ENCODE data around the gene CNIH4. TPM values are rescaled to one million over a fixed set of nuclear protein-coding genes. Genes with fewer than 3 reads are reported as not detected.
"Not testable (repeated sequence)": the region's sequence is repeated elsewhere in the genome, so short reads cannot be mapped to it uniquely, and the experiment has no call there.

Gene CNIH4
- total and polyA plus RNA-seq, 2 of the 4 experiments (the other 2 are of a cell fraction), result 29.7 to 73.1 TPM

GRCh38 chr1:224340453-224341384 lies 16.0 kb upstream of the CNIH4 start:
- peaks cover 15% of the 10 kb centered on the region for H3K9me3 ChIP-seq (ENCODE audit: control insufficient read depth, insufficient read depth, low read length)
- WGBS, 2 experiments (ENCODE audit: extremely low coverage in 2 of 2, insufficient read length in 1 of 2), result no CpG with 5 or more reads among the region's 36 CpGs
- H3K18ac ChIP-seq (ENCODE audit: low read depth, low read length); H4K20me1 ChIP-seq (ENCODE audit: insufficient read depth, low read length); H3K23ac ChIP-seq (ENCODE audit: low read depth, low read length); intact Hi-C loops (cut with micrococcal nuclease); BruUV-seq (replicated peaks); H4K5ac ChIP-seq (ENCODE audit: low read depth, low read length); H3K4ac ChIP-seq (ENCODE audit: low read depth, low read length); H3K27me3 ChIP-seq (ENCODE audit: control insufficient read depth, insufficient read depth, low read length); H2AK5ac ChIP-seq (ENCODE audit: low read depth, low read length); DNase-seq; H3K27ac ChIP-seq (ENCODE audit: insufficient read depth, low read length); H3K56ac ChIP-seq (ENCODE audit: extremely low read depth, insufficient read depth, low read length); H3K14ac ChIP-seq (replicated peaks; ENCODE audit: low read depth, low read length); in situ Hi-C loops (cut with MboI; ENCODE audit: low sequenced_read_pairs); H3K9me1 ChIP-seq (ENCODE audit: insufficient read depth, low read length); H2BK20ac ChIP-seq (ENCODE audit: low read depth, low read length); H3K79me1 ChIP-seq (ENCODE audit: low read depth in 1 of 2, low read length in 2 of 2); dilution Hi-C loops (cut with HindIII; ENCODE audit: low sequenced_read_pairs, unreplicated experiment); H4K91ac ChIP-seq (ENCODE audit: insufficient read depth, low read depth, low read length); CTCF ChIA-PET; H3K36me3 ChIP-seq (ENCODE audit: control insufficient read depth, insufficient read depth, low read length); H3K4me1 ChIP-seq (ENCODE audit: control insufficient read depth, insufficient read depth, low read length); POLR2A ChIA-PET (ENCODE audit: unreplicated experiment); H2BK120ac ChIP-seq (ENCODE audit: low read depth, low read length); H2BK15ac ChIP-seq (ENCODE audit: low read depth, low read length); H2BK5ac ChIP-seq (ENCODE audit: low read depth, low read length, poor library complexity, severe bottlenecking): not testable (repeated sequence)
- H3K4me2 ChIP-seq (ENCODE audit: low read depth, low read length), result peak overlapping the region; percentile 97
- H3K9ac ChIP-seq (ENCODE audit: low read depth, low read length), result peak overlapping the region; percentile 41; the same call in 1 of the 2 replicates
- H2AK9ac ChIP-seq (replicated peaks; ENCODE audit: low read depth, low read length, poor library complexity), result peak overlapping the region; percentile 65
- peak; percentile 77 for ATAC-seq (ENCODE audit: low read depth)
- 0 out of 4 replicates have a peak overlapping the region, but pooled peaks of 1 of the 2 experiments have one; percentile 16 for H4K8ac ChIP-seq (ENCODE audit: low read depth in 2 of 2, low read length in 2 of 2)
- peak overlapping the region; percentile 95 for H2AFZ ChIP-seq (replicated peaks; ENCODE audit: low read length, poor library complexity)
- H3K4me3 ChIP-seq (ENCODE audit: insufficient read depth, low read depth, low read length), result peak overlapping the region; percentile 91
